Measurements from ENCODE around the gene POP7.
"Not testable (repeated sequence)": the region's sequence is repeated elsewhere in the genome, so short reads cannot be mapped to it uniquely, and the experiment has no call there.

The POP7 gene

GRCh38 chr7:100705753-100706671 is at the start of gene POP7:
Gene POP7 (plus strand): TSS chr7:100706121. CDS start chr7:100706831, 710 bp downstream.
- peak; percentile 68 to 98 (median 92) for DNase-seq

GRCh38 chr7:100662194-100662776 is 43.6 kb upstream of the POP7 start:
- not testable (repeated sequence) for DNase-seq

- DNase-seq: no peak
These were observed 40.7 kb upstream of the POP7 start for GRCh38 chr7:100665168-100665726.

GRCh38 chr7:100667331-100668068 is 38.4 kb upstream of the POP7 start:
- DNase-seq: no peak

- DNase-seq: no peak
These were observed 37.9 kb upstream of the POP7 start for GRCh38 chr7:100668069-100668449.

DNA sequence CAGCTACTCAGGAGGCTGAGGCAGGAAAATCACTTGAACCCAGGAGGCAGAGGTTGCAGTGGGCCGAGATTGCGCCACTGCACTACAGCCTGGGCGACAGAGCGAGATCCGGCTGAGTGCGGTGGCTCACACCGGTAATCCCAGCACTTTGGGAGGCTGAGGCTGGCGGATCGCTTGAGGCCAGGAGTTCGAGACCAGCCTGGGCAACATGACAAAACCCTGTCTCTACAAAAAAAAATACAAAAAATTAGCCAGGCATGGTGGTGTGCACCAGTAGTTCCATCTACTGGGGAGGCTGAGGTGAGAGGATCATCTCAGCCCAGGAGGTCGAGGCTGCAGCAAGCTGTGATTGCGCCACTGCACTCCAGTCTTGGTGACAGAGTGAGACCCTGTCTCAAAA is 36.8 kb upstream of the POP7 start:
- DNase-seq: not testable (repeated sequence)

- no peak for DNase-seq
These were observed 35.8 kb upstream of the POP7 start for GRCh38 chr7:100670074-100670473.

DNA sequence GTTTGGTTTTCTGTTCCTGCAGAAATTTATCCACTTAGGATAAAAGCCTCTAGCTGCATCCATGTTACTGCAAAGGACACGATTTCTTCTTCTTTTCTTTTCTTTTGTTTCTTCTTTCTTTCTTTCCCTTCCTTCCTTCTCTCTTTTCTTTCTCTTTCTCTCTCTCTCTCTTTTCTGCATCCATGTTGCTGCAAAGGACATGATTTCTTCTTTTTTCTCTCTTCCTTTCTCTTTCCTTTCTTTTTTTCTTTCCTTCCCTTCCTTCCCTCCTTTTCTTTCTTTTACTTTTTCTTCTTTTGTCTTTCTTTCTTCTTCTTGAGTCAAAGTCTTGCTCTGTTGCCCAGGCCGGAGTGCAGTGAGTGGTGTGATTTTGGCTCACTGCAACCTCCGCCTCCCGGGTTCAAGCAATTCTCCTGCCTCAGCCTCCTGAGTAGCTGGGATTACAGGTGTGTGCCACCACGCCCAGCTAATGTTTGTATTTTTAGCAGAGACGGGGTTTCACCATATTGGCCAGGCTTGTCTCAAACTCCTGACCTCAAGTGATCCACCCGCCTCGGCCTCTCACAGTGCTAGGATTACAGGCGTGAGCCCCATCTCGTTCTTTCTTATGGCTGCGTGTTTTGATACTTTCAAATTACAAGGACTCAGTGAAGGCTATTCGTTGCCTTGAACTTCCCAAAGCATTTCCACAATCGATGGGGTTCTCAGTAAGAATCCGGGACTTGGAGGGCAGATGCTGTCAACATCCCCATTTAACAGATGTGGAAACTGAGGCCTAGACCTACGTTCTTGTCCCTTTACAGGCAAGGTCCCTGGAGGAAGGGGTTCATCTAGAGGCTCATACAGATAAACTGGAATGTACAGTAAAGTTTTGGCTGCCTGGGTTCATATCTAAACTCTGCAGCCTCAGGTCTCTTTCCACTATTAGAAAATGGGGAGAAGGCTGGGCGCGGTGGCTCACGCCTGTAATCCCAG is 34.3 kb upstream of the POP7 start:
- no peak for DNase-seq

GRCh38 chr7:100673302-100673941 is 32.5 kb upstream of the POP7 start, which contains the start of gene GNB2:
Gene GNB2 (plus strand): TSS chr7:100673740. CDS start chr7:100676266, 2,526 bp downstream.
- DNase-seq: peak; percentile 45 to 100 (median 97)

DNA sequence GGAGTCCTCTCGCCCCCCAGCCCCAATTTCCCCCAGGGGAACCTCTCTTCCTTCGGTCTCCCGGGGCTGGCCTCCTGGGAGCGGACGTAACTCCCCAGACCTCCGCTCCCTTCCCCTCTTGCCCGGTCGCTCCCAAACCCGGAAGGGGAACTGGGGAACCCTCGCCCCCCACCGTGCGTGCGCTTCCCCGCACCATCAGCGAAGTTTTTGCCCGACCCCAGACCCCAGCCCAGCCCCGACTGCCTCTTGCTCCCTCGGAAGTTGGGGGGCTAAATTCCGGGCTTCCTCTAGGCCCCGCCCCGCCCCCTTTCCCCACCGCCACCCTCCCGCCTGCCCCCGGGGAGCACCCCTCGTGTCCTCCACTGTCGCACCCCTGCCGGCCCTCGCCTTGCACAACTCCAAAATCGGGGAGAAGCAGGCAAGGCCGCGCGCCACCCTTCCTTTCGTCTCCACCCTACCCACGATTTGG is 31.9 kb upstream of the POP7 start:
- DNase-seq: peak in 20 of 56 donors; percentile 10 to 77 (median 52)

DNA sequence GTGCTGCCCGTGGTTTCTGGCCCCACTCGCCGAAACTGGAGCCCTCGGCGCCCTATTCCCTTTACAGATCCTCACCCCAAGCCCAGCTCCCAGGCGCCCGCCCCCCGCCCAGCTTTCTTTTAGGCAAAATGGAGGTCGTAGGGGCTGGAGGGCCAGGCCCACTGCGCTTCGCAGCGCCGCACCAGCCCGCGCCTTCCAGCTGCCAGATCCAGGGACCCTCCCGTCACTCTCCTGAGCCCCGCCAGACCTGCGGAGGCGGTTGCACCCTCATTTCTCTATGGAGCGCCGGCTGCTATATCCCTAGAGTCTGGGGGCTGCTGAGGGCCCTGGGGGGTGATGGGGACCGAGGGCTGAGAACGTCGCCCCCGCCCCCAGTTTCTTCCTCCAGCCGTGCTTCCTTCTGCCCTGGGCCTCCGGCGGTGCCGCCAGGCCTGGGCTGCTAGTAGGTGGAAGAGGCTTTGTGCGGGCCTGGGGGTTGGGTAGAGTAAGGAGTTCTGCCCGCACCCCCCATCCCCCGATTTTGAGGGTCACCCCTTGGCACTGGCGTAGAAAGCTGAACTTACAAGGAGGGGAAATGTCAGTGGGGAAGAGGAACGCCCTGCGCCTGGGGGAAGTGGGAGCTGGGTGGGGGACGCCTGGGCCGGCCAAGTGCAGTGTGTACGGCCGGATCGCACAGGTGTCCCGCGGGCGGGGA is 31.4 kb upstream of the POP7 start:
- DNase-seq: peak in 11 of 56 donors; percentile 19 to 51 (median 31)

DNA sequence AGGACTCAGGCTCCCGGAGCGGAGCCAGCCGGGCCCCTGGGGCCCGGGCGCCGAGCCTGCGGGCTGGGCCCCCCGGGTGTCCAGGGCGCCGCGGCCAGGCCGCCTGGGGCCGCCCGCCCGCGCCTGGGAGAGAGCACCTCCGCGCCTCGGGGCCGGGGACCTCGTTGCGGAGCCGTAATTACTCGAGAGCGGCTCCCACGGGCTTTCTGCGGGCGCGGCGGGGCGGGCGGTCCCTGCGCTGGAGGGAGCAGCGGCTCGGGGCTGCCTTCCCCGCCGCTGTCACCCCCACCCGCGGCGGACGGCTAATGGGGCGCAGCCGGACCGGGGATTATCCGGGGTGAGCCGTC is 30.8 kb upstream of the POP7 start:
- DNase-seq: peak in 3 of 56 donors; percentile 51 to 62 (median 54)

DNA sequence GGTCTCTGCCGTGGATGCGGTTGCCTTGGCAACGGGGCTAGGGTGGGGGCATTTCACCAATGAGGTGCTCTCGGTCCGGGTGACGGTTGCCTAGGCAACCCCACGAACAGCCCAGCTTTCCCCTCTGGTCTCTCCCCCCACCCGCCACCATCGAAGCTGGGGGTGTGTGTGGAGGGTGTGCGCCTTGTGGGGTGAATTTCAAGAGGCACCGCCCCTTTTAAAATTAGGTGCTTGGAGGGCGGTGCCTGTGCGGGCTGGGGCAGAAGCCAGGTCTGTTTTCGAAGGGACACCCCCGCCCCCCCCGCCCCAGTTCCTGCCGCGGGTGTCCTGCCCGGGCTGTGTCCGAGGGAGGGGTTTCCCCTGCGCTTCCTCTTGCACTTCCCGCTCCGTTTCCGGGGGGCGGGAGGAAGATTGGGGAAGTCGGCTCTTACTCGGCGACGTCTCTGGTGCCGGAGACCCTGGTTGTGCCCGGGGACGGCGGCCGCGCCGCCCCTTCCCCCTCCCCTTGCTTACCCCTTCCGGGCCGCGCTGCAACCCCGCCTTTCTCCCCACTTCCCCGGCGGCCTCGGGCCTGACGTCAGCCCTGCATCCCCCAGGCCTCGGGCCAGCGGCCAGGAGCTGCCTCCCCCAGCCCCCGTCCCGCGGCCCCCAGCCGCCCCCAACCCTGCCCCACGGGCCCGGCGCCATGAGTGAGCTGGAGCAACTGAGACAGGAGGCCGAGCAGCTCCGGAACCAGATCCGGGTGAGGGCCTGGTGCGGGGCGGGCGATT is 30.2 kb upstream of the POP7 start:
- peak in 54 of 56 donors; percentile 27 to 96 (median 79) for DNase-seq

DNA sequence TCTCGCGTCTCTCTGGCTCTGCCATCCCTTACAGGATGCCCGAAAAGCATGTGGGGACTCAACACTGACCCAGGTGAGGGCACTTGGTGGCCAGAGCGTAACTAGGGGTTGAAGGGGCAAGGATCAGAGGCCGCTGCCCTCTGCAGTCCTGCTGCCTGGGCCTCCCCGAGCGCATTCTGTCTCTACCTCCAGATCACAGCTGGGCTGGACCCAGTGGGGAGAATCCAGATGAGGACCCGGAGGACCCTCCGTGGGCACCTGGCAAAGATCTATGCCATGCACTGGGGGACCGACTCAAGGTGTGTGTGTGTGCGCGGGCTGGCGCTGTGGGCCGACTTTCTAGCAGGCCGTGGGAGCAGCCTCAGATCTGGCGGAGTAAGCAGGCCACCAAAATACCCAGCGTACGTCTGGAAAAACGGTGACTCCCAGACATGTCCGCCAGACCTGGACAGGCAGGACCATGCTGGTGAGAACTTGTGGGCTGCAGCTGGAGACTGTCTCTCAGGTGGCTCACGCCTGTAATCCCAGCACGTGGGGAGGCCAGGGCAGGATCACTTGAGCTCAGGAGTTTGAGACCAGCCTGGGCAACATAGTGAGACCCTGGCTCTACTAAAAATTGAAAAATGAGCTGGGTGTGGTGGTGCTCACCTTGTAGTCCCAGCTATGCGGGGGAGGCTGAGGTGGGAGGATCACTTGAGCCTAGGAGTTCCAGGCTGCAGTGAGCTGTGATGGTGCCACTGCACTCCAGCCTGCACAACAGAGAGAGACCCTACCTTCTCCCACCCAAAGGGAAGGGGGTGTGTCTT is 29.2 kb upstream of the POP7 start:
- DNase-seq: no peak

DNA sequence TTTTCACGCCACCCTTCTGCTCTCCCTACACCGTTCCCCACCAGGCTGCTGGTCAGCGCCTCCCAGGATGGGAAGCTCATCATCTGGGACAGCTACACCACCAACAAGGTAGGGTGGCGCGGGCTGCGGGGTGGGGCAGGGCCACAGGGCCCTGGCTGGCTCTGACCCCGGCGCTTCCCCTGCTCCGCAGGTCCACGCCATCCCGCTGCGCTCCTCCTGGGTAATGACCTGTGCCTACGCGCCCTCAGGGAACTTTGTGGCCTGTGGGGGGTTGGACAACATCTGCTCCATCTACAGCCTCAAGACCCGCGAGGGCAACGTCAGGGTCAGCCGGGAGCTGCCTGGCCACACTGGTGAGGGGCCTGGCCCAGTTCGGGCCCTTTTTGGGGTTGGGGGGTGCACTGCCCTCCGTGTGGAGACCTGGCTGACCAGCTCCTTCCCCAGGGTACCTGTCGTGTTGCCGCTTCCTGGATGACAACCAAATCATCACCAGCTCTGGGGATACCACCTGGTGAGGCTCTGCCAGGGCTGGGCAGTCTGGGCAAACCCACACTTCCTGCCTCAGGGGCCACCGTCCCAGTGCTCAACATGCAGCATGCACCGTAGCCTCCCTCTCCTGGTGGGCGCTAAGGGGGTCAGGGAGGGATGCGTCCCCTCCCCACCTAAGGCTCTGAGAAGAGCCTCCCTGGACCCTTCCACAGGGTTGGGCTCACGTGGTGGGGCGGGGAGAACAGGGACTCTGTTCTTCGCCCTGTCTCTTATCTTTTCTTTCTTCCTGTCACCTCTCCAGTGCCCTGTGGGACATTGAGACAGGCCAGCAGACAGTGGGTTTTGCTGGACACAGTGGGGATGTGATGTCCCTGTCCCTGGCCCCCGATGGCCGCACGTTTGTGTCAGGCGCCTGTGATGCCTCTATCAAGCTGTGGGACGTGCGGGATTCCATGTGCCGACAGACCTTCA is 28.3 kb upstream of the POP7 start:
- DNase-seq: no peak

All from amygdala (tissue), 56 donors.